Renal cortical epithelial cell (primary cell): ENCODE results near the gene PCDHB6. TPM values are rescaled to one million over a fixed set of nuclear protein-coding genes. Genes with fewer than 3 reads are reported as not detected.

ENCODE experiments used
- total RNA-seq: library from RNA; depleted of rRNA; stranded (reverse); fragments of >200 nt; gene quantifications from 2 replicates; pipeline ENCODE4 v1.2.3, GENCODE V29; 2014

Gene PCDHB6
- total RNA-seq, 1 donor from 2014 or later, result 0.40 TPM

Other genes starting within 250 kb of the PCDHB6 start
- 0.52 and 2.7 TPM in 2 replicates for gene PCDHAC1, start 223.8 kb upstream of the PCDHB6 start, total RNA-seq
- 1.0 and 1.1 TPM in 2 replicates for gene PCDHAC2, start 183.6 kb upstream of the PCDHB6 start, total RNA-seq
- under 0.01 TPM in 1 of 2 replicates, not detected in the other for gene PCDHB1, start 98.7 kb upstream of the PCDHB6 start, total RNA-seq
- gene PCDHB2, start 55.4 kb upstream of the PCDHB6 start, total RNA-seq, result 1.6 and 10.1 TPM in 2 replicates
- gene PCDHB3, start 49.6 kb upstream of the PCDHB6 start, total RNA-seq, result 0.52 and 2.9 TPM in 2 replicates
- gene PCDHB4, start 28.2 kb upstream of the PCDHB6 start, total RNA-seq, result 0.35 and 1.4 TPM in 2 replicates
- gene PCDHB5, start 14.9 kb upstream of the PCDHB6 start, total RNA-seq, result 0.35 and 10.0 TPM in 2 replicates
- under 0.01 and 0.85 TPM in 2 replicates for gene PCDHB7, start 22.6 kb downstream of the PCDHB6 start, total RNA-seq
- gene PCDHB8, start 27.7 kb downstream of the PCDHB6 start, total RNA-seq, result 0.17 and 0.55 TPM in 2 replicates
- 0.17 and 1.4 TPM in 2 replicates for gene PCDHB16, start 32.3 kb downstream of the PCDHB6 start, total RNA-seq
- 0.17 and 0.60 TPM in 2 replicates for gene PCDHB9, start 37.1 kb downstream of the PCDHB6 start, total RNA-seq
- 0.35 and 0.85 TPM in 2 replicates for gene PCDHB10, start 42.3 kb downstream of the PCDHB6 start, total RNA-seq
- gene PCDHB11, start 49.6 kb downstream of the PCDHB6 start, total RNA-seq, result 0.17 and 1.6 TPM in 2 replicates
- 1.2 TPM in 1 of 2 replicates, not detected in the other for gene PCDHB12, start 58.7 kb downstream of the PCDHB6 start, total RNA-seq
- gene PCDHB13, start 63.9 kb downstream of the PCDHB6 start, total RNA-seq, result 0.17 and 2.9 TPM in 2 replicates
- 0.35 and 3.5 TPM in 2 replicates for gene PCDHB14, start 73.3 kb downstream of the PCDHB6 start, total RNA-seq
- under 0.01 and 1.3 TPM in 2 replicates for gene PCDHB15, start 95.3 kb downstream of the PCDHB6 start, total RNA-seq
- gene SLC25A2, start 154.0 kb downstream of the PCDHB6 start, total RNA-seq, result 0.20 and 1.0 TPM in 2 replicates
- 68.9 and 99.9 TPM in 2 replicates for gene TAF7, start 170.7 kb downstream of the PCDHB6 start, total RNA-seq
- gene PCDHGA1, start 180.5 kb downstream of the PCDHB6 start, total RNA-seq, result under 0.01 and 0.80 TPM in 2 replicates
- gene PCDHGA2, start 188.7 kb downstream of the PCDHB6 start, total RNA-seq, result 1.2 and 3.1 TPM in 2 replicates
- gene PCDHGA3, start 193.8 kb downstream of the PCDHB6 start, total RNA-seq, result 0.17 and 1.0 TPM in 2 replicates
- gene PCDHGB1, start 200.0 kb downstream of the PCDHB6 start, total RNA-seq, result 0.35 and 4.0 TPM in 2 replicates
- 0.87 and 2.1 TPM in 2 replicates for gene PCDHGA4, start 205.0 kb downstream of the PCDHB6 start, total RNA-seq
- gene PCDHGB2, start 209.9 kb downstream of the PCDHB6 start, total RNA-seq, result 0.35 and 2.7 TPM in 2 replicates
- under 0.01 and 1.3 TPM in 2 replicates for gene PCDHGA5, start 214.1 kb downstream of the PCDHB6 start, total RNA-seq
- 0.52 and 2.3 TPM in 2 replicates for gene PCDHGB3, start 220.2 kb downstream of the PCDHB6 start, total RNA-seq
- gene PCDHGA6, start 223.8 kb downstream of the PCDHB6 start, total RNA-seq, result 0.69 and 2.1 TPM in 2 replicates
- gene PCDHGA7, start 232.7 kb downstream of the PCDHB6 start, total RNA-seq, result 0.52 and 2.3 TPM in 2 replicates
- 4.9 and 12.5 TPM in 2 replicates for gene PCDHGB4, start 237.6 kb downstream of the PCDHB6 start, total RNA-seq
- 0.69 and 1.6 TPM in 2 replicates for gene PCDHGA8, start 242.6 kb downstream of the PCDHB6 start, total RNA-seq
- gene PCDHGB5, start 247.9 kb downstream of the PCDHB6 start, total RNA-seq, result 9.4 and 17.8 TPM in 2 replicates